ENCODE results near the gene OAT. TPM values are rescaled to one million over a fixed set of nuclear protein-coding genes. Genes with fewer than 3 reads are reported as not detected.

Gene OAT
- 123 and 156 TPM in 2 replicates for total RNA-seq

DNA sequence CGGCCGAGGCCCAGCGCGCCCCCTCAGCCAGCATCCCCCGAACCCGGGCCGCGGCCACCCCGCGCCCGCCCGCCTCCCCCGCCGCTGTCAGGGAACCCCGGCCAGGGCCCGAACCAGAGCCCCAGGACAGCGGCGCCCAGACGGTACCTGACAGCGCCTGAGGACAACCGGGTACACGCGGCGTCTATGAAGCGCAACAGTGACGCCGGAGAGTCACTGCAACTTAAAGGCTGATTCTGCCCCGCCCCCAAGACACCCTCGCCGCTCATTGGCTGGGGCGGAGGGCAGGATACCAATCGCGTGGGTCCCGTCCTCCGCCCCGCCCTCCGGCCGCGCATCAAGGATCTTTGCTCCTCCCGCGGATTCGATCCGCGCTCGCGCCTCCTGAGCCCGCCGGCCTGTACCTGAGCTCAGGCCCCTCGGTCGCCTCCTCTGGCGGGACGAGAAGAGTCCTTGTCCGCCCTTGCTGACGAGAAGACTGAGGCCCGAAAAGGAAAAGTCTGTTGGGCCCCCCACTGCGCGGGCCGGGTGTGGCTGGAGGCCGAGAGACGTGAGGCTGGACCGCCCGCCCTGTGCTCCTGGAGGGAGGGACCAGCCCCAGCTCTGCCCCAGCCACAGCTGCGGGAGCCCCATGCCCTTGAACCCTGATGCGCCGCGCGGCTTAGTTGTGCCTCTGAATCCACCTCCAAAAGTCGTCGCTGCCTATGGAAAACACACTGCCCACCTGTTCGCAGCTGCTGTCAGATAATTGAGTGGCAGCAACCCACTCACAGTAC is at the start of gene OAT:
Gene OAT, minus strand, starts transcription at position 198 of the 776 bp plus-strand sequence. CDS start 6,752 bp downstream, outside the sequence.

DNA sequence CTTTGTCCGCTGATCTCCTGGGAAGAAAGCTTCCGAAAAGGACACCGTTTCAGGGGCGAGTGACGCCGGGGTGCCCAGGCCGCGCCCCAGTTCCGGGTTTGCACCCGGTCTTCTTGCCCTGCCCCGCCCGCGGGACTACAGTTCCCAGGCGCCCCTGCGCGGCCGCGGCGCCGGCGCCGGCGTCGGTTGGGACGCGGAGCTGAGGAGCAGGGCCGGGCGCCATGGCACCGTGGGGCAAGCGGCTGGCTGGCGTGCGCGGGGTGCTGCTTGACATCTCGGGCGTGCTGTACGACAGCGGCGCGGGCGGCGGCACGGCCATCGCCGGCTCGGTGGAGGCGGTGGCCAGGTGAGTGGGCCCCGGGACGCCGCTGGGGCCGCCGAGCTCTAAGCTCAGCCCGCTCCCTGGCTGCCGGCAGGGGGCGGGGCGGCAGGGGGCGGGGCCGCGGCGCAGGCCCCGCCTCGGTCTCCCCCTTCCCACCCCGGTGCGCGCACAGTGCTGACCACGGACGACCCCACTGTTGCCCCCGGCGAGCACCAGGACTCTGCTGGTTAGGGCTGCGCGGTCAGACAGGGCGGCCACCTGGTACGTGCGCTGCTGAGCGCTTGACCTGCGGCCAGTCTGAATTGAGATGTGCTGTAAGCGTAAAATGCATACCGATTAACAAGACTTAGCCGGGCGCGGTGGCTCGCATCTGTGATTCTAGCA is 43.1 kb upstream of the OAT start, which contains the start of gene LHPP:
Gene LHPP, plus strand, starts transcription at position 182 of the 706 bp plus-strand sequence. Its CDS starts 40 bp downstream, at position 222.

GRCh38 chr10:124450012-124450782 is 31.5 kb upstream of the OAT start, which contains the start of gene NKX1-2:
TSS of gene NKX1-2 (minus strand) at chr10:124450035. CDS start at chr10:124449943, 92 bp downstream.

Other genes with a start within 250 kb of the OAT start
- gene NKX1-2, start 31.1 kb upstream of the OAT start, total RNA-seq: 1.5 and 2.2 TPM in 2 replicates
- gene LHPP, start 42.9 kb upstream of the OAT start, total RNA-seq: 6.7 and 9.0 TPM in 2 replicates

Measured in tracheal epithelial cell (primary cell).